ENCODE results near the gene KLK14.

KLK14 gene, protein sequence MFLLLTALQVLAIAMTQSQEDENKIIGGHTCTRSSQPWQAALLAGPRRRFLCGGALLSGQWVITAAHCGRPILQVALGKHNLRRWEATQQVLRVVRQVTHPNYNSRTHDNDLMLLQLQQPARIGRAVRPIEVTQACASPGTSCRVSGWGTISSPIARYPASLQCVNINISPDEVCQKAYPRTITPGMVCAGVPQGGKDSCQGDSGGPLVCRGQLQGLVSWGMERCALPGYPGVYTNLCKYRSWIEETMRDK

DNA sequence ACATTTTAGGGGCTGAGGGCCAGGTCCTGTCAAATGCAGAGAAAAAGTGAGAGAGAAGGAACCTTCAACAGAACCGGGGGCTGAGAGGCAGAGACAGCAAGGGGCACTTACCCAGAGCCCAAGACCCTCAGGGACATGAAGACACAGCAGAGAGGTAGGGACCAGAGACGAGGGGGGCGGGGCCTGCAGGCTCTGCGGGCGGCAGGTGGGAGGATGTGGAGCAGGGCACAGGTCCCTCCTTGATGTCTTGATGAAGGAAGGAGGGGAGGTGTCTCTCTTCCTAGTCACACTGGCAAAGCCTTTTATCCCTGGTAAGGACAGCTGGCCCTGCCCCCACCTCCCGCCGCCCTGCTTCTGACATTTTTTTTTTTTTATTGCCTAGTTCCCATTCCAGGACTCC, at the start of gene KLK14:
Gene KLK14 (minus strand): TSS at position 277 of the 400 bp plus-strand sequence. CDS start 273 bp downstream, at position 4.
- no peak for DNase-seq (ENCODE audit: low spot score)

DNA sequence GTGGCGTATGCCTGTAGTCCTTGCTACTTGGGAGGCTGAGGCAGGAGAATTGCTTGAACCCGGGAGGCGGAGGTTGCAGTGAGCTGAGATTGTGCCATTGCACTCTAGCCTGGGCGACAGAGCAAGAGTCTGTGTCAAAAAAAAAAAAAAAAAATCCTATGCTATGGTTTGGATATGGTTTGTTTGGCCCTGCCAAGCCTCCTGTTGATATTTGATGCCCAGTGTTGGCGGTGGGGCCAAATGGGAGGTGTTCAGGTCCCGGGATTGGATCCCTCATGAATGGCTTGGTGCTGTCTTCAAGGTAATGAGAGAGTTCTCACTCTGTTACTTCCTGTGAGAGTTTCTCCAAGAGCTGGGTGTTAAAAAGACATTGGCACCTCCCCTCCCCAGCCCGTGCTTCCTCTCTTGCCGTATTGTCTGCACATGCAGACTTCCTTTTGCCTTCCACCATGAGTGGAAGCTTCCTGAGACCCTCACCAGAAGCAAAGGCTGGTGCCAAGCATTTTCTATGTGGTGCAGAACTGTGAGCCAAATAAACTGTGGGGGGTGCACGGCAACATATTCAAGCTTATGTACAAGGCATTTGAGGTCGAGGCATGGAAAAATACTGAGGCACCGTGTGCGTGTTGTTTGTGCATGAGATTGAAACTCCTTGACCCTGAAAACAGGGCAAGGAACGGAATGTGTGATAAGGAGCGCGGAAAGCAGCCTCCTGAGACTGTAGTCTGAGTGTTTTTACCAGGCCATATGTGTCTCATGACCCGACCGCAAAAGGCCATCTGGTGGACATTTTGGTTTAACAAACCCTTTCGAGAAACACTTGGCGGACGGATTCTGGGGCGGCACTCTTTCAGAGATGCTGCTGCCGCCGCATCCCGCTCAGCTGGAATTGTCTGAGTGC, 49.3 kb upstream of the KLK14 start:
- DNase-seq (ENCODE audit: low spot score), result peak; percentile 40

DNA sequence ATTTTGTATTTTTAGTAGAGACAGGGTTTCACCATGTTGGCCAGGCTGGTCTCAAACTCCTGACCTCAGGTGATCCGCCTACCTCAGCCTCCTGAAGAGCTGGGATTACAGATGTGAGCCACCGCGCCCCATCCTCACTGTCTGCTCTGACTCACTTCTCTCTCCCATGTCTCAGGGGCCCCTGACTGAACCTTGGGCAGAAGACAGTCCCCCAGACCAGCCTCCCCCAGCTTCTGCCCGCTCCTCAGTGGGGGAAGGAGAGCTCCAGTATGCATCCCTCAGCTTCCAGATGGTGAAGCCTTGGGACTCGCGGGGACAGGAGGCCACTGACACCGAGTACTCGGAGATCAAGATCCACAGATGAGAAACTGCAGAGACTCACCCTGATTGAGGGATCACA, 47.0 kb upstream of the KLK14 start:
- DNase-seq (ENCODE audit: low spot score), result no peak

GRCh38 chr19:51128227-51128626, 45.5 kb upstream of the KLK14 start:
- DNase-seq (ENCODE audit: low spot score), result no peak

GRCh38 chr19:51127755-51128154, 45.1 kb upstream of the KLK14 start:
- peak; percentile 36 for DNase-seq (ENCODE audit: low spot score)

DNA sequence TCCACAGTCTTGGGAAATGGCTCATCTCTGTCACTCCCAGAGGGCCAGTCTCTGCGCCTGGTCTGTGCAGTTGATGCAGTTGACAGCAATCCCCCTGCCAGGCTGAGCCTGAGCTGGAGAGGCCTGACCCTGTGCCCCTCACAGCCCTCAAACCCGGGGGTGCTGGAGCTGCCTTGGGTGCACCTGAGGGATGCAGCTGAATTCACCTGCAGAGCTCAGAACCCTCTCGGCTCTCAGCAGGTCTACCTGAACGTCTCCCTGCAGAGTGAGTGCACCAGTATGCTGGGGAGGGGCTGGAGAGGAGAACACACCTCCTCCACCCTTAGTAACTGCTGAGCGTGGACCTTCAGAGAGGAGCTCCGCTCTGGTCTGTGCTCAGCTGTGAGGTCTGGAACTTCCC, 44.3 kb upstream of the KLK14 start:
- no peak for DNase-seq (ENCODE audit: low spot score)

DNA sequence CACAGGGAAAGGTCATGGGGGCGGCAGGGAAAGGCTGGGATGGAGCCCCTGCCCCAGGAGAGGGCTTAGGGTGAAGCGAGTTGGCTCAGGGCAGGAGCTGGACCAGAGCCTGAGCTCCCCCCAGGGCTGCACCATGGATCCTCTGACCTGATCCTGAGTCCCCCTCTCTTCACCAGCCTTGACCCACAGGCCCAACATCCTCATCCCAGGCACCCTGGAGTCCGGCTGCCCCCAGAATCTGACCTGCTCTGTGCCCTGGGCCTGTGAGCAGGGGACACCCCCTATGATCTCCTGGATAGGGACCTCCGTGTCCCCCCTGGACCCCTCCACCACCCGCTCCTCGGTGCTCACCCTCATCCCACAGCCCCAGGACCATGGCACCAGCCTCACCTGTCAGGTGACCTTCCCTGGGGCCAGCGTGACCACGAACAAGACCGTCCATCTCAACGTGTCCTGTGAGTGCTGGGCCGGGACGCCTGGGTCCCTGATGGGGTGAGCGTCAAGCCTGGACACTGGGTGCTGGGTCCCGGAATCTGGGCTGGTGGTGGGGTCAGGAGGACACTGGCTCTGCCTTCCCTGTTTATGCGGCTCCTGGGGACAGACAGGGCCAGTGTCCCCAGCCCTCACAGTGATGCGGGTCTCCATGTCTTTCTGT, 42.9 kb upstream of the KLK14 start:
- no peak for DNase-seq (ENCODE audit: low spot score)

GRCh38 chr19:51124729-51125128, 42.0 kb upstream of the KLK14 start, which contains the start of gene SIGLEC9:
SIGLEC9 (plus strand) TSS chr19:51124906; CDS start chr19:51124975, 69 bp downstream.
- DNase-seq (ENCODE audit: low spot score), result no peak

DNA sequence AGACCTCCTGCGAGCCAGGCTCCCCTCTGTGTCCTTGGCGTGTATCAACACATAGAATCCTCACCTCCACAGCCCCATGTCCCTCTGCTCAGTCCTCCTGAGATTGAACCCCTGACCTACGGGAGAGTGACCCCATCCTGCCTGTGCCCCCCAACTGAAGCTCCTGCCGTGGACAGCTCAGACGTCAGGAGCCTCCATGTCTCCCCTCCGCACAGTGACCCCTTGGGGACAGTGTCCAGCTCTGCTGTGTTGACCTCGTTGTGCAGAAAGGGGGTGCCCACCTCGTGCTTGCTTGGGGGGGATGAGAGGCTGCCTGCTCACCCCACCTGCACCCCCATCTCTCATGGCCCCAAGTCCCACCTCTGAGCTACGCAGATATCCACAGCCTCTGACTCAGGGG, 41.5 kb upstream of the KLK14 start:
- no peak for DNase-seq (ENCODE audit: low spot score)

- no peak for DNase-seq (ENCODE audit: low spot score)
These were observed 41.1 kb upstream of the KLK14 start for GRCh38 chr19:51123802-51124201.

GRCh38 chr19:51123381-51123800, 40.7 kb upstream of the KLK14 start:
- DNase-seq (ENCODE audit: low spot score), result peak; percentile 64

- no peak for DNase-seq (ENCODE audit: low spot score)
These were observed 39.7 kb upstream of the KLK14 start for GRCh38 chr19:51122112-51122981.

GRCh38 chr19:51121257-51121656, 38.6 kb upstream of the KLK14 start:
- DNase-seq (ENCODE audit: low spot score), result no peak

GRCh38 chr19:51120160-51120559, 37.5 kb upstream of the KLK14 start:
- no peak for DNase-seq (ENCODE audit: low spot score)

DNA sequence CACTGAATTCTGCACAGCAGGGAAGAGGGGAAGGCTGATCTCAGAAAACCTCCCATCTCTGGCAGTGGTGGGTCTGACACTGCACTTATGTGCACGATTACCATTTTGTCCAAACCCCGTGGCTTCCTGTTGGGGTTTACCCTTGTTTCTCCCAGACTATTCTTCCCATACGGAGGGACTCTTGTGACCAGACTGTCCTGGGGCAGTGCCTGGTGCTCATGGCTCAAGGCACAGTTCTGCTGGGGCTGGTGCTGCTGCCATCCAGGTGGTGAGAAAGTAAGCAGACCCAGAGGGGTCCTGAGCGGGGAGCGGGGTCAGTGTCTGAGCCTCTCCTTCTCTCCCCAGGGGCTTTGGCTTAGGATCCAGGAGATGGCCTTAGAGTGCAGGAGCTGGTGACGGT, 36.9 kb upstream of the KLK14 start:
- DNase-seq (ENCODE audit: low spot score), result no peak

DNA sequence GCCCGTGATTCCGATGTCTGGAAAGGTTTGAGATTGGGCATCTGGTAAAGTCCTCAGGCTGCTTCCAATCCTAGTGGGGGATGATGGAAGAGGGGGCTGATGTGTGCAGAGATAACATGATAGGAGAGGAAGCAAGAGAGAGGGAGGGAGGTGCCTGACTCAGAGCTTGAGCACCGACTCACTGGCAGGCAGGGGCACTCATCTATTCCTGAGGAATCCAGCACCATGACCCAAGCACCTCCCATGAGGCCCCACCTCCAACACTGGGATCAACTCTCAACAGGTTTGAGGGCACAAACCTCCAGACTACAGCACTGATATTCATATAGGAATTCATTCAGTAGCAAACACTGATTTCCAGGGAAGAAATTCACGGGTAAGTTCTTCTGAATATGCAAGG, 36.4 kb upstream of the KLK14 start:
- DNase-seq (ENCODE audit: low spot score), result no peak

GRCh38 chr19:51116736-51117286, 34.1 kb upstream of the KLK14 start:
- peak; percentile 38 for DNase-seq (ENCODE audit: low spot score)

GRCh38 chr19:51114087-51114729, 31.5 kb upstream of the KLK14 start:
- peak; percentile 24 for DNase-seq (ENCODE audit: low spot score)

- no peak for DNase-seq (ENCODE audit: low spot score)
These were observed 28.9 kb upstream of the KLK14 start for GRCh38 chr19:51111606-51112005.

DNA sequence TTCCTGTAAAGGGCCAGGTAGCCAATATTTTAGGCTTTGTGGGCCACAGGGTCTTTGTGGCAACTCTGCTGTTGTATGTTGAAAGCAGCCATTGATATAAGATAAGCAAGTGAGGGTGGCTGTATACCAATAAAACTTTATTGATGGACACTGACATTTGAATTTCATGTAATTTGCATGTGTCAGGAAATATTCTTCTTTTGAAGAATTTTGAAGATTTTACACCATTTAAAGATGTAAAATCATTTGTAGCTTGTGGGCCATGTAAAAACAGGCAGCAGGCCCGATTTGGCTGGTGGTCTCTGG, 27.9 kb upstream of the KLK14 start:
- no peak for DNase-seq (ENCODE audit: low spot score)

DNA sequence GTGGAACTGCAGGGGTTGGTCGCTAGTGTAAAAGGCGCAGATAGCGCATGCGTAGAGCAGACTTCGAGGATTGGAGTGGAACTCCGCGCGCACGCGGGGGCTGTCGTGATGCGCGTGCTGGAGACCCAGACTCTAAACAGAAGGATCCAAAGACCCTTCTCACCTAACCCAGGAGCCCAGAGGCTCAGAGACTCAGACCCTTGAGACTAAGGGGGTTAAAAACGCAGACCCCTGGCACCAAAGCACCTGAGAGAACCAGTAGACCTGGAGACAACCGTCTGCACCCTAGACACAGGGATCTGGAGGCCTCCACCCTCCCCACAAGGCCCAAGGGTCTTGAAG, 26.1 kb upstream of the KLK14 start:
- DNase-seq (ENCODE audit: low spot score), result no peak

Measured in CD4-positive, alpha-beta T cell treated with Interleukin-2 at 100 ng/mL for 4 hours (primary cell).